ENCODE measurements around the gene MAP3K20.

MAP3K20 gene

DNA sequence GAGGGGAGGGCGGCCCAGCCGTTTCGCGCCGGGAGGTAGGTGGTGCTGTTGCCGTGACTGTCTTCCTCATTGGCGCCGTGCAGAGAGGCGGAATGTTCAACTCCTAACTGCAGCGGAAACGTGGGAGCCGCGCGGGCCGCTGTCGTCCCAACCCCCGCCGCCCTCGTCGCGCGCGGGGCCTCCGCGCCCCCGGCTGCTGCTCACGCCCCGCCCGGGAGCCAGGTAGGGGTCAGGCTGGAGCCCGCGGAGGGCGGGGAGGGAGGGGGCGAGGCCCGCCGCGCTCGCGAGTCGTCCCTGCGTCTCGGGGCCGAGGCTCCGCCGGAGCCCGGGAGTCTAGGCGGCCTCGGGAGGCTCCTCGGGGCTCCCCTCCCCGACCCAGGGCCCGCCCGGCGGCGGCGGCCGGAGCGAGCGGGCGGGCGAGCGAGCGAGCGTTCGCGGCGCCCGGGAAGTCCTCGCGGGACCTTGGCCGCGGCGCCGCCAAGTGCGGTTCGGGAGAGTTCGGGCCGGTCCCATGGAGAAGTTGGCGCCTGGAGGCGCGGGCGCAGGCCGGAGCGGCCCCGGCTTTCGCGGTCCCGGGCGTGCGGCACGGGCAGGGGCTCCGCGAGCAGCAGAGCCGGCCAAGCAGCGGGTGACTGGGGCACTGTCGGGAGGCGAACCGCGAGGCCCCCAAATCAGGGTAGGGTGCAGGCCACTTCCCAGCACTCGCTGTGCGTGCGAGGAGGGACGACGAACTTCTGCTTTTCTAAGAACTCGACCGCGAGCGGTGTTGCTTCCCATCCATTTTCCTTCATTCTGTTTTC is at the start of gene MAP3K20:
MAP3K20 (plus strand) TSS at position 66 of the 800 bp plus-strand sequence. CDS start 15,186 bp downstream, outside the sequence.
- peak within 1 kb of the TSS; percentile 96 for H3K27ac ChIP-seq (ENCODE audit: low read depth, low read length)
- H3K36me3 ChIP-seq (ENCODE audit: control insufficient read depth in 5 of 5, insufficient read depth in 5 of 5, low read length in 5 of 5), result no peaks in the 10 kb centered on the region
- peaks cover 2 to 36% (median 30%) of the 10 kb centered on the region in 5 donors for H3K4me1 ChIP-seq (ENCODE audit: control insufficient read depth in 5 of 5, insufficient read depth in 5 of 5, low read length in 5 of 5)
- no peaks in the 10 kb centered on the region for H3K9me3 ChIP-seq (ENCODE audit: control insufficient read depth in 5 of 5, low read length in 5 of 5)
- H3K9ac ChIP-seq (ENCODE audit: low read length in 5 of 5), result peak within 1 kb of the TSS; percentile 87 to 97 (median 89)
- peak within 1 kb of the TSS; percentile 80 to 92 (median 89) for H3K4me3 ChIP-seq (ENCODE audit: low read depth in 1 of 5, low read length in 5 of 5)
- H3K27me3 ChIP-seq (ENCODE audit: control insufficient read depth in 5 of 5, insufficient read depth in 4 of 5, low read length in 5 of 5), result no peaks in the 10 kb centered on the region

GRCh38 chr2:173026479-173026878 is 49.2 kb upstream of the MAP3K20 start:
- no peaks in the 10 kb centered on the region for H3K9me3 ChIP-seq (ENCODE audit: control insufficient read depth in 5 of 5, low read length in 5 of 5)
- no peak overlapping the region for H3K9ac ChIP-seq (ENCODE audit: low read length in 5 of 5)
- H3K4me3 ChIP-seq (ENCODE audit: low read depth in 1 of 5, low read length in 5 of 5), result no peak overlapping the region
- peaks cover 0 to 5% (median 0%) of the 10 kb centered on the region in 5 donors for H3K36me3 ChIP-seq (ENCODE audit: control insufficient read depth in 5 of 5, insufficient read depth in 5 of 5, low read length in 5 of 5)
- no peak overlapping the region for H3K27ac ChIP-seq (ENCODE audit: low read depth, low read length)
- H3K4me1 ChIP-seq (ENCODE audit: control insufficient read depth in 5 of 5, insufficient read depth in 5 of 5, low read length in 5 of 5), result peaks cover 0 to 8% (median 8%) of the 10 kb centered on the region in 5 donors
- no peaks in the 10 kb centered on the region for H3K27me3 ChIP-seq (ENCODE audit: control insufficient read depth in 5 of 5, insufficient read depth in 4 of 5, low read length in 5 of 5)

DNA sequence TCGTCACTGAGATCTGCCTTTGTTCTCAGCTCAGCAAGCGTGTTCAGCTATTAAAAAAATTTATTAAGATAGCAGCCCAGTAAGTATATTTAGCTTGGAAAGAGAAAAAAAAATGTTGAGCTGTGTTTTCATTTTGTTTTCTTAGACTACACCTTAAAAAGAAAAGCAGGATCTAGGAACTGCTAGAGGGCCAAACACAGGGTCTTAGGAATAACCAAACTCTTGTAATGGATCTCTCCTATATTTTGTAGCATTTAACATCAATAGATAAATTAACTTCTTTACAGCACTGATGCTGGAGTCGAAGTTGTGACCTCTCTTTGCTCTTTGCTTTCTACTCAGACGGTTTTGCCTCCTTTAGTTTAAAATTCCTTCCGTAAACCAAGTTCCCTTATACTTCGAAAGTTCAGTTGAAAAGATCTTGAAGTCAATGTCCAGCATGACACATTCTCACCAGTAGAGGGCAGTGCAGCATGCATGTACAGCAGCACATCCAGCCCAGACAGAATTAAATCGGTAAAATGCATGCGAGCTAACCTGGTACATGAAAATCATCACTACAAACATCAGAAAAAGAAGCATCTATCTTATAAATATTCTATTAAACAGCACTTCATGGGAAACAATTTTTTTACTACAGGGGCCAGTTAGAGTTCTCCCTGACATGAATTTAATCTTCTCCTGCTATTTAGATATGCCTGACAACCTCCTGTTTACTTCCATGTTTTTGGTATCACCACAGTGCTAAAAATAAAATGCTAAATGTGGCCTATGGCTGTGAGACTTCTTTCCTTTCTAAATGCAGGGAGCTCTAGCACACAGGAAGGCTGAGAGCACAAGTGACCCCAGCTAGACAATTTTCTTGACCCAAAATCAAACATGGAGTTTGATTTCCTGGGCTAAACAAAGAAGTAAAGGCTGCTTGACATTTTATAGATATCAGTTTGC is 48.2 kb upstream of the MAP3K20 start:
- Histone ChIP-seq H3K4me1 (ENCODE audit: control insufficient read depth in 5 of 5, insufficient read depth in 5 of 5, low read length in 5 of 5) (peaks cover 0 to 8% (median 5%) of the 10 kb centered on the region in 5 donors), H3K36me3 (ENCODE audit: control insufficient read depth in 5 of 5, insufficient read depth in 5 of 5, low read length in 5 of 5) (peaks cover 0 to 5% (median 0%) of the 10 kb centered on the region in 5 donors), H3K27ac (ENCODE audit: low read depth, low read length) (peak overlapping the region; percentile 21), H3K4me3 (ENCODE audit: low read depth in 1 of 5, low read length in 5 of 5) (peak overlapping the region in 1 of 5 donors; percentile 23), H3K27me3 (ENCODE audit: control insufficient read depth in 5 of 5, insufficient read depth in 4 of 5, low read length in 5 of 5) (no peaks in the 10 kb centered on the region), H3K9me3 (ENCODE audit: control insufficient read depth in 5 of 5, low read length in 5 of 5) (no peaks in the 10 kb centered on the region), H3K9ac (ENCODE audit: low read length in 5 of 5) (peak overlapping the region in 4 of 5 donors; percentile 11 to 48 (median 30))

DNA sequence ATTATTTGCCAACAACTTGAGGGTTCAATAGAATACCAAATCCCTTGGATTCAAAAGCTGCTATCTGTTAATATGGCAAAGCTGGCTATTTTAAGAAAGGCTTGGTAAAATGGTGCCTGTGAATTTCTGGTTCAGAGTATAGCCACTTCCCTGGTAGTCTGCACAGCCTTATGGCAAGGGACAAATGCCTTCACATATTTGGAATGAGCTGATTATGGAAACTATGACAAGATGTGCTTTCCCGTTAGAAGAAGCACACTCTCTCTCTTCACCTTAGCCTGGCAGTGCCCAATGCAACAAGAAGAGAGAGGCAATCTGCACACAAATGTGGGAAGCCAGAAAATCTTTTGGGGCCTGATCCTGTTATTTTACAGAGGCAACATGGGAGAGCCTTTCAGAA is 47.5 kb upstream of the MAP3K20 start:
- H3K4me3 ChIP-seq (ENCODE audit: low read depth in 1 of 5, low read length in 5 of 5), result no peak overlapping the region
- H3K9ac ChIP-seq (ENCODE audit: low read length in 5 of 5), result no peak overlapping the region
- no peak overlapping the region for H3K27ac ChIP-seq (ENCODE audit: low read depth, low read length)
- no peaks in the 10 kb centered on the region for H3K9me3 ChIP-seq (ENCODE audit: control insufficient read depth in 5 of 5, low read length in 5 of 5)
- H3K27me3 ChIP-seq (ENCODE audit: control insufficient read depth in 5 of 5, insufficient read depth in 4 of 5, low read length in 5 of 5), result no peaks in the 10 kb centered on the region
- H3K36me3 ChIP-seq (ENCODE audit: control insufficient read depth in 5 of 5, insufficient read depth in 5 of 5, low read length in 5 of 5), result peaks cover 0 to 5% (median 0%) of the 10 kb centered on the region in 5 donors
- peaks cover 0 to 8% (median 5%) of the 10 kb centered on the region in 5 donors for H3K4me1 ChIP-seq (ENCODE audit: control insufficient read depth in 5 of 5, insufficient read depth in 5 of 5, low read length in 5 of 5)

- no peak overlapping the region for H3K27ac ChIP-seq (ENCODE audit: low read depth, low read length)
- H3K4me3 ChIP-seq (ENCODE audit: low read depth in 1 of 5, low read length in 5 of 5), result no peak overlapping the region
- no peak overlapping the region for H3K9ac ChIP-seq (ENCODE audit: low read length in 5 of 5)
Measured at GRCh38 chr2:173028671-173029070, 47.0 kb upstream of the MAP3K20 start.

DNA sequence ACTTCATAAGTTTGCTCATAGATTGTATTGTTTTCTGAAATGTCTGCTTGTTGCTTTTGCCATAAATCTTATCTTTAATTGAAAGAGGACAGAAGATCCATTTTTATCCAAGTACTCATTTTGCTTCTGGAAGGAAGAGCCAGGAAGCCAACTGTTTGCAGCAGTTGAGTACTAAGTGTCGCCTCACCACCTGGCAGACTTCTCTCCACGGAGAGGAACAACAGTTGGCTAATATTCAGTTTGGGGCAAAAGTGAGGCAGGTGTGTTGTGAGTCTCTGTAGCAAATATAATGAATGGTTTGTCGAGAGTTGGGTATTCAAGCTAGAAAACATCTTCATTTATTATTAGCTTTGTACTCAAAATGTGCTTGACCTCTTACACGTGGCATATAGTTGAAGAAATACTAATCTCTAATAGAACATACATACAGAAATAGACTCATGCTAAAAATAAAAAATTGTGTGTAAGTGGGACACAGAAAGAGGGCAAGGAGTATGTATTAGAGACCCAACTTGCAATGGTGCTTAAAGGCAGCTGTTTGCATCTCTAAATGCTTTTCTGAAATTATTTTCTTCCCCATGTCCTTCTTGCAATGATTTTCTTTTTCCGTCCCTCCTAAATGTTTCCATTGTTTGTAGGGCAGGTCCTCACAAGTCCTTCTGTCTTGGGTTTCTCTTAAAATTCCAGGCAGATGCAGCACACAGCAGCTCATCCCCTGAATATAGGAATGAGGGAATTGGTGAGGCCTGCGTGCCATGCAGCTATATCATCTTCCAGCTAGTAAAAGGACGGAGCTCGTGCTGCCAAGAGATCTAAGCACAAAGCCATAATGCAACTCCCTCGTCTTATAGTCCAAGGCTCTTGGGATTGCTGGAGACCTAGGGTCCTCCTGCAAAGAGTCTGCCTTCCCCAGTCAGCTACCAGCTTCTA is 44.8 kb upstream of the MAP3K20 start:
- H3K27ac ChIP-seq (ENCODE audit: low read depth, low read length), result no peak overlapping the region
- H3K27me3 ChIP-seq (ENCODE audit: control insufficient read depth in 5 of 5, insufficient read depth in 4 of 5, low read length in 5 of 5), result no peaks in the 10 kb centered on the region
- H3K9ac ChIP-seq (ENCODE audit: low read length in 5 of 5), result no peak overlapping the region
- H3K36me3 ChIP-seq (ENCODE audit: control insufficient read depth in 5 of 5, insufficient read depth in 5 of 5, low read length in 5 of 5), result no peaks in the 10 kb centered on the region
- H3K4me3 ChIP-seq (ENCODE audit: low read depth in 1 of 5, low read length in 5 of 5), result no peak overlapping the region
- H3K9me3 ChIP-seq (ENCODE audit: control insufficient read depth in 5 of 5, low read length in 5 of 5), result no peaks in the 10 kb centered on the region
- peaks cover 0 to 8% (median 5%) of the 10 kb centered on the region in 5 donors for H3K4me1 ChIP-seq (ENCODE audit: control insufficient read depth in 5 of 5, insufficient read depth in 5 of 5, low read length in 5 of 5)

More at GRCh38 chr2:173028671-173029070, 47.0 kb upstream of the MAP3K20 start:
- Histone ChIP-seq H3K27me3 (ENCODE audit: control insufficient read depth in 5 of 5, insufficient read depth in 4 of 5, low read length in 5 of 5) (no peaks in the 10 kb centered on the region), H3K9me3 (ENCODE audit: control insufficient read depth in 5 of 5, low read length in 5 of 5) (no peaks in the 10 kb centered on the region), H3K36me3 (ENCODE audit: control insufficient read depth in 5 of 5, insufficient read depth in 5 of 5, low read length in 5 of 5) (peaks cover 0 to 5% (median 0%) of the 10 kb centered on the region in 5 donors), H3K4me1 (ENCODE audit: control insufficient read depth in 5 of 5, insufficient read depth in 5 of 5, low read length in 5 of 5) (peaks cover 0 to 8% (median 5%) of the 10 kb centered on the region in 5 donors)

GRCh38 chr2:173032032-173032431 is 43.6 kb upstream of the MAP3K20 start:
- no peaks in the 10 kb centered on the region for H3K9me3 ChIP-seq (ENCODE audit: control insufficient read depth in 5 of 5, low read length in 5 of 5)
- peaks cover 0 to 8% (median 5%) of the 10 kb centered on the region in 5 donors for H3K4me1 ChIP-seq (ENCODE audit: control insufficient read depth in 5 of 5, insufficient read depth in 5 of 5, low read length in 5 of 5)
- H3K27me3 ChIP-seq (ENCODE audit: control insufficient read depth in 5 of 5, insufficient read depth in 4 of 5, low read length in 5 of 5), result no peaks in the 10 kb centered on the region
- no peaks in the 10 kb centered on the region for H3K36me3 ChIP-seq (ENCODE audit: control insufficient read depth in 5 of 5, insufficient read depth in 5 of 5, low read length in 5 of 5)
- no peak overlapping the region for H3K27ac ChIP-seq (ENCODE audit: low read depth, low read length)
- H3K4me3 ChIP-seq (ENCODE audit: low read depth in 1 of 5, low read length in 5 of 5), result no peak overlapping the region
- no peak overlapping the region for H3K9ac ChIP-seq (ENCODE audit: low read length in 5 of 5)

DNA sequence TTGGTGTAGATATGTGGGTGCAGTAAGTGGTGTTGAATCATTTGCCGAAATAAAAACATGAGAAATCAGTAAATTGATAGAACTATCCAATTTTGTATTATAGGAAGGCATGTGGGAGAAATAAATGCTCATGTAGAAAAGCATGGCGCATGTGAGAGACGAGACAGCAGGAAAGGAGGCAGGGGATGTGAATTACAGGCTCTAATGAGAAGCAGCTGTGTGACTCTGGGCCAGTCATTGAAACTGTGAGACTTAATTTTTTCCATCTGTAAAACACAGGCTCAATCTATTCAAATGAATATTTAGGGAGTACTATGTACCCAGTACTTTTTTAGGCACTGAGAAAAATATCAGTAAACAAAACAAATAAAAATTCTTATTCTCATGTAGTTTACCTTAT is 42.6 kb upstream of the MAP3K20 start:
- Histone ChIP-seq H3K9ac (ENCODE audit: low read length in 5 of 5) (no peak overlapping the region), H3K4me3 (ENCODE audit: low read depth in 1 of 5, low read length in 5 of 5) (no peak overlapping the region), H3K9me3 (ENCODE audit: control insufficient read depth in 5 of 5, low read length in 5 of 5) (no peaks in the 10 kb centered on the region), H3K27ac (ENCODE audit: low read depth, low read length) (no peak overlapping the region), H3K27me3 (ENCODE audit: control insufficient read depth in 5 of 5, insufficient read depth in 4 of 5, low read length in 5 of 5) (no peaks in the 10 kb centered on the region), H3K4me1 (ENCODE audit: control insufficient read depth in 5 of 5, insufficient read depth in 5 of 5, low read length in 5 of 5) (peaks cover 0 to 8% (median 0%) of the 10 kb centered on the region in 5 donors), H3K36me3 (ENCODE audit: control insufficient read depth in 5 of 5, insufficient read depth in 5 of 5, low read length in 5 of 5) (no peaks in the 10 kb centered on the region)

- Histone ChIP-seq H3K4me3 (ENCODE audit: low read depth in 1 of 5, low read length in 5 of 5) (no peak overlapping the region), H3K9ac (ENCODE audit: low read length in 5 of 5) (no peak overlapping the region), H3K4me1 (ENCODE audit: control insufficient read depth in 5 of 5, insufficient read depth in 5 of 5, low read length in 5 of 5) (peaks cover 0 to 8% (median 0%) of the 10 kb centered on the region in 5 donors)
Measured at GRCh38 chr2:173034143-173034542, 41.5 kb upstream of the MAP3K20 start.

More at GRCh38 chr2:173034143-173034542, 41.5 kb upstream of the MAP3K20 start:
- no peaks in the 10 kb centered on the region for H3K27me3 ChIP-seq (ENCODE audit: control insufficient read depth in 5 of 5, insufficient read depth in 4 of 5, low read length in 5 of 5)
- H3K27ac ChIP-seq (ENCODE audit: low read depth, low read length), result no peak overlapping the region
- no peaks in the 10 kb centered on the region for H3K36me3 ChIP-seq (ENCODE audit: control insufficient read depth in 5 of 5, insufficient read depth in 5 of 5, low read length in 5 of 5)
- H3K9me3 ChIP-seq (ENCODE audit: control insufficient read depth in 5 of 5, low read length in 5 of 5), result no peaks in the 10 kb centered on the region
